Measurements from ENCODE around the gene RPTOR.

The RPTOR gene

DNA sequence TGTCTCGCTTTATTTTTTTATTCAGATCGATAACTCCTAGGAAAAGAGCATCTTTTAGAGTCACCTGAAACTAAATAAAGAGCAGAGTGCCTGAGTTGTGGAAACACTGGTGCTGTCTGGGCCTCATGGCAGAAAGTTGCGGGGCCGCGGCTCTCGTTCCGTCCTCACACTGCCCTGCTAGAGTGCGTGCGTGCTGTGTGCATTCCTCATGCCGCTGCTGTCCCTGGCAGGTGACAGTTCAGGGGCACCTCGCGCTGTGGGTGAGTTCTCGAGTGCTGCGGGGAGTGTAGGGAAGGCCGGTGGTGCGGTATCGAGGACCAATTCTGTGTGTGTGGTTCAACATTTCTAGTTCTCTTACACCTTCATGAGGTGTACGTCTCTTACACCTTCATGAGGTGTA lies 136.6 kb downstream of the RPTOR start:
- no peaks in the 10 kb centered on the region for H3K9me3 ChIP-seq (ENCODE audit: insufficient read depth, low read length, severe bottlenecking)
- no peaks in the 10 kb centered on the region for H3K4me1 ChIP-seq (ENCODE audit: insufficient read depth, low read length)
- no peak overlapping the region for H3K4me2 ChIP-seq (ENCODE audit: insufficient read depth, low read length)
- DNase-seq (no peak), ATAC-seq (ENCODE audit: insufficient read depth, low read depth) (no peak)
- no peak overlapping the region for H3K4me3 ChIP-seq (ENCODE audit: low read depth in 1 of 2, low read length in 2 of 2)
- peaks cover 26% of the 10 kb centered on the region; the same call in 1 of the 2 replicates for H4K20me1 ChIP-seq (ENCODE audit: insufficient read depth, low read length)
- peaks cover 8% of the 10 kb centered on the region; the same call in 1 of the 2 replicates for H3K36me3 ChIP-seq (ENCODE audit: insufficient read depth, low read length)
- H3K9ac ChIP-seq (ENCODE audit: low read depth, low read length) = no peak overlapping the region
- H3K27ac ChIP-seq (ENCODE audit: low read length) = 0 out of 2 replicates have a peak overlapping the region, but pooled peaks have one; percentile 8
- no peak overlapping the region for H2AFZ ChIP-seq (ENCODE audit: low read depth, low read length)
- TF ChIP-seq, protein P1, sequence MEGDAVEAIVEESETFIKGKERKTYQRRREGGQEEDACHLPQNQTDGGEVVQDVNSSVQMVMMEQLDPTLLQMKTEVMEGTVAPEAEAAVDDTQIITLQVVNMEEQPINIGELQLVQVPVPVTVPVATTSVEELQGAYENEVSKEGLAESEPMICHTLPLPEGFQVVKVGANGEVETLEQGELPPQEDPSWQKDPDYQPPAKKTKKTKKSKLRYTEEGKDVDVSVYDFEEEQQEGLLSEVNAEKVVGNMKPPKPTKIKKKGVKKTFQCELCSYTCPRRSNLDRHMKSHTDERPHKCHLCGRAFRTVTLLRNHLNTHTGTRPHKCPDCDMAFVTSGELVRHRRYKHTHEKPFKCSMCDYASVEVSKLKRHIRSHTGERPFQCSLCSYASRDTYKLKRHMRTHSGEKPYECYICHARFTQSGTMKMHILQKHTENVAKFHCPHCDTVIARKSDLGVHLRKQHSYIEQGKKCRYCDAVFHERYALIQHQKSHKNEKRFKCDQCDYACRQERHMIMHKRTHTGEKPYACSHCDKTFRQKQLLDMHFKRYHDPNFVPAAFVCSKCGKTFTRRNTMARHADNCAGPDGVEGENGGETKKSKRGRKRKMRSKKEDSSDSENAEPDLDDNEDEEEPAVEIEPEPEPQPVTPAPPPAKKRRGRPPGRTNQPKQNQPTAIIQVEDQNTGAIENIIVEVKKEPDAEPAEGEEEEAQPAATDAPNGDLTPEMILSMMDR (IDR thresholded peaks at IDR 0.05; ENCODE audit: borderline replicate concordance, extremely low read depth, low read length, poor library complexity, severe bottlenecking) = no peak
- no peak for TF ChIP-seq EZH2 (IDR thresholded peaks at IDR 0.05; ENCODE audit: borderline replicate concordance, low read depth, low read length, severe bottlenecking)
- H3K79me2 ChIP-seq (ENCODE audit: insufficient read depth, low read length) = peaks cover 85% of the 10 kb centered on the region
- H3K27me3 ChIP-seq (ENCODE audit: insufficient read depth, low read length, poor library complexity) = no peaks in the 10 kb centered on the region

DNA sequence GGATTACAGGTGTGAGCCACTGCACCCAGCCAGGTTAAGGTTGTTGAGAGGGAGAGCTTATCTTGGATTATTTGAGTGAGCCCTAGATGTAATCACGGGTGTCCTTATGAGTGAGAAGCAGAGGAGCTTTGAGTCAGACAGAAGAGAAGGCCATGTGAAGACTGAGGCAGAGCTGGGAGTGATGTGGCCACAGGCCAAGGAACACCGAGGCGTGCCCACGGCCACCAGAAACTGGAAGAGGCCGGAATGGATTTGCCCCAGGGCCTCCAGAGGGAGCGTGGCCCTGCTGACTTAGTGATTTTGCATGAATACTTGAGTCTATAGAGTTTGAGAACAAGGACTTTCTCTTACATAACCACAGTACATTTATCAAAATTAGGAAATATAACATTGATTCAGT lies 137.7 kb downstream of the RPTOR start:
- no peak overlapping the region for H2AFZ ChIP-seq (ENCODE audit: low read depth, low read length)
- no peaks in the 10 kb centered on the region for H3K4me1 ChIP-seq (ENCODE audit: insufficient read depth, low read length)
- peaks cover 11% of the 10 kb centered on the region; the same call in 1 of the 2 replicates for H3K36me3 ChIP-seq (ENCODE audit: insufficient read depth, low read length)
- H4K20me1 ChIP-seq (ENCODE audit: insufficient read depth, low read length) = peaks cover 25% of the 10 kb centered on the region; the same call in 1 of the 2 replicates
- no peaks in the 10 kb centered on the region for H3K9me3 ChIP-seq (ENCODE audit: insufficient read depth, low read length, severe bottlenecking)
- ATAC-seq (ENCODE audit: insufficient read depth, low read depth) (no peak), DNase-seq (no peak)
- H3K27ac ChIP-seq (ENCODE audit: low read length) = no peak overlapping the region
- no peak overlapping the region for H3K4me2 ChIP-seq (ENCODE audit: insufficient read depth, low read length)
- peaks cover 85% of the 10 kb centered on the region for H3K79me2 ChIP-seq (ENCODE audit: insufficient read depth, low read length)
- no peak overlapping the region for H3K4me3 ChIP-seq (ENCODE audit: low read depth in 1 of 2, low read length in 2 of 2)
- no peaks in the 10 kb centered on the region for H3K27me3 ChIP-seq (ENCODE audit: insufficient read depth, low read length, poor library complexity)
- TF ChIP-seq, protein P1 (IDR thresholded peaks at IDR 0.05; ENCODE audit: borderline replicate concordance, extremely low read depth, low read length, poor library complexity, severe bottlenecking) = no peak
- TF ChIP-seq EZH2 (IDR thresholded peaks at IDR 0.05; ENCODE audit: borderline replicate concordance, low read depth, low read length, severe bottlenecking) = no peak
- no peak overlapping the region for H3K9ac ChIP-seq (ENCODE audit: low read depth, low read length)

GRCh38 chr17:80683625-80684104 lies 139.0 kb downstream of the RPTOR start:
- H2AFZ ChIP-seq (ENCODE audit: low read depth, low read length) = no peak overlapping the region
- H3K36me3 ChIP-seq (ENCODE audit: insufficient read depth, low read length) = peaks cover 11% of the 10 kb centered on the region; the same call in 1 of the 2 replicates
- no peaks in the 10 kb centered on the region for H3K9me3 ChIP-seq (ENCODE audit: insufficient read depth, low read length, severe bottlenecking)
- H4K20me1 ChIP-seq (ENCODE audit: insufficient read depth, low read length) = peaks cover 34% of the 10 kb centered on the region; the same call in 1 of the 2 replicates
- DNase-seq (no peak), ATAC-seq (ENCODE audit: insufficient read depth, low read depth) (no peak)
- no peak overlapping the region for H3K4me3 ChIP-seq (ENCODE audit: low read depth in 1 of 2, low read length in 2 of 2)
- no peak overlapping the region for H3K27ac ChIP-seq (ENCODE audit: low read length)
- no peaks in the 10 kb centered on the region for H3K4me1 ChIP-seq (ENCODE audit: insufficient read depth, low read length)
- H3K9ac ChIP-seq (ENCODE audit: low read depth, low read length) = no peak overlapping the region
- H3K27me3 ChIP-seq (ENCODE audit: insufficient read depth, low read length, poor library complexity) = no peaks in the 10 kb centered on the region
- peaks cover 85% of the 10 kb centered on the region for H3K79me2 ChIP-seq (ENCODE audit: insufficient read depth, low read length)
- TF ChIP-seq EZH2 (IDR thresholded peaks at IDR 0.05; ENCODE audit: borderline replicate concordance, low read depth, low read length, severe bottlenecking) = no peak
- H3K4me2 ChIP-seq (ENCODE audit: insufficient read depth, low read length) = no peak overlapping the region

GRCh38 chr17:80687839-80688238 lies 143.2 kb downstream of the RPTOR start:
- Histone ChIP-seq H3K4me1 (ENCODE audit: insufficient read depth, low read length) (peaks cover 7% of the 10 kb centered on the region; the same call in 1 of the 2 replicates), H3K9me3 (ENCODE audit: insufficient read depth, low read length, severe bottlenecking) (no peaks in the 10 kb centered on the region), H3K9ac (ENCODE audit: low read depth, low read length) (no peak overlapping the region), H4K20me1 (ENCODE audit: insufficient read depth, low read length) (peaks cover 31% of the 10 kb centered on the region; the same call in 1 of the 2 replicates), H2AFZ (ENCODE audit: low read depth, low read length) (no peak overlapping the region), H3K27me3 (ENCODE audit: insufficient read depth, low read length, poor library complexity) (no peaks in the 10 kb centered on the region), H3K4me3 (ENCODE audit: low read depth in 1 of 2, low read length in 2 of 2) (no peak overlapping the region), H3K79me2 (ENCODE audit: insufficient read depth, low read length) (peaks cover 87% of the 10 kb centered on the region), H3K27ac (ENCODE audit: low read length) (no peak overlapping the region), H3K4me2 (ENCODE audit: insufficient read depth, low read length) (no peak overlapping the region), H3K36me3 (ENCODE audit: insufficient read depth, low read length) (peaks cover 15% of the 10 kb centered on the region; the same call in 1 of the 2 replicates)
- ATAC-seq (ENCODE audit: insufficient read depth, low read depth) (no peak), DNase-seq (no peak)
- TF ChIP-seq, protein P1 (IDR thresholded peaks at IDR 0.05; ENCODE audit: borderline replicate concordance, extremely low read depth, low read length, poor library complexity, severe bottlenecking) = no peak
- no peak for TF ChIP-seq EZH2 (IDR thresholded peaks at IDR 0.05; ENCODE audit: borderline replicate concordance, low read depth, low read length, severe bottlenecking)
